Measurements from ENCODE around the gene MARCHF3.

- TF ChIP-seq CTCF (IDR thresholded peaks at IDR 0.05) (peak in 1 of 4 experiments; percentile 16), POLR2A (IDR thresholded peaks at IDR 0.05) (no peak)
Measured at GRCh38 chr5:127042593-127042992, 12.2 kb upstream of the MARCHF3 start.
